Measurements from ENCODE around the gene CEPT1.

The CEPT1 gene

GRCh38 chr1:111127923-111128643, 11.9 kb upstream of the CEPT1 start:
- Histone ChIP-seq H2AFZ (no peak overlapping the region), H3K9me3 (ENCODE audit: control insufficient read depth, low read length) (no peaks in the 10 kb centered on the region), H3K4me3 (ENCODE audit: low read depth, low read length) (no peak overlapping the region), H3K9ac (no peak overlapping the region), H3K4me1 (no peaks in the 10 kb centered on the region), H3K79me2 (no peaks in the 10 kb centered on the region), H3K27me3 (ENCODE audit: control insufficient read depth, insufficient read depth, low read length) (no peaks in the 10 kb centered on the region), H3K4me2 (ENCODE audit: low read length) (no peak overlapping the region), H3K27ac (no peak overlapping the region), H3K36me3 (ENCODE audit: control insufficient read depth, insufficient read depth, low read length) (no peaks in the 10 kb centered on the region)
- TF ChIP-seq CTCF (IDR thresholded peaks at IDR 0.05) = no peak

GRCh38 chr1:111129376-111129775, 10.6 kb upstream of the CEPT1 start:
- H3K9me3 ChIP-seq (ENCODE audit: control insufficient read depth, low read length) = no peaks in the 10 kb centered on the region
- no peak for TF ChIP-seq CTCF (IDR thresholded peaks at IDR 0.05)
- no peak overlapping the region for H3K4me2 ChIP-seq (ENCODE audit: low read length)
- no peaks in the 10 kb centered on the region for H3K4me1 ChIP-seq
- H3K27me3 ChIP-seq (ENCODE audit: control insufficient read depth, insufficient read depth, low read length) = no peaks in the 10 kb centered on the region
- no peaks in the 10 kb centered on the region for H3K36me3 ChIP-seq (ENCODE audit: control insufficient read depth, insufficient read depth, low read length)
- H3K27ac ChIP-seq = no peak overlapping the region
- H3K4me3 ChIP-seq (ENCODE audit: low read depth, low read length) = no peak overlapping the region
- no peak overlapping the region for H3K9ac ChIP-seq
- H3K79me2 ChIP-seq = no peaks in the 10 kb centered on the region
- H2AFZ ChIP-seq = no peak overlapping the region

GRCh38 chr1:111131693-111132092, 8.3 kb upstream of the CEPT1 start:
- Histone ChIP-seq H3K36me3 (ENCODE audit: control insufficient read depth, insufficient read depth, low read length) (no peaks in the 10 kb centered on the region), H2AFZ (no peak overlapping the region), H3K27ac (no peak overlapping the region), H3K79me2 (no peaks in the 10 kb centered on the region), H3K9ac (no peak overlapping the region), H3K4me3 (ENCODE audit: low read depth, low read length) (no peak overlapping the region), H3K4me1 (no peaks in the 10 kb centered on the region), H3K27me3 (ENCODE audit: control insufficient read depth, insufficient read depth, low read length) (no peaks in the 10 kb centered on the region), H3K4me2 (ENCODE audit: low read length) (no peak overlapping the region), H3K9me3 (ENCODE audit: control insufficient read depth, low read length) (no peaks in the 10 kb centered on the region)
- no peak for TF ChIP-seq CTCF (IDR thresholded peaks at IDR 0.05)

- TF ChIP-seq CTCF (IDR thresholded peaks at IDR 0.05) = no peak
- no peak overlapping the region for H3K9ac ChIP-seq
- H3K27me3 ChIP-seq (ENCODE audit: control insufficient read depth, insufficient read depth, low read length) = no peaks in the 10 kb centered on the region
- H2AFZ ChIP-seq = no peak overlapping the region
- no peaks in the 10 kb centered on the region for H3K4me1 ChIP-seq
- H3K79me2 ChIP-seq = no peaks in the 10 kb centered on the region
- no peaks in the 10 kb centered on the region for H3K36me3 ChIP-seq (ENCODE audit: control insufficient read depth, insufficient read depth, low read length)
- no peak overlapping the region for H3K4me2 ChIP-seq (ENCODE audit: low read length)
- H3K27ac ChIP-seq = no peak overlapping the region
- H3K9me3 ChIP-seq (ENCODE audit: control insufficient read depth, low read length) = no peaks in the 10 kb centered on the region
- H3K4me3 ChIP-seq (ENCODE audit: low read depth, low read length) = no peak overlapping the region
Observed at GRCh38 chr1:111133866-111134265, 6.2 kb upstream of the CEPT1 start.
